AG10803 (cell line): ENCODE measurements around the gene PPP2R2D.

Experiments
- DNase-seq: peaks from one replicate; pipeline ENCODE4 v3.0.0; 2010; ENCODE audit warnings: low read depth
- H3K4me3 ChIP-seq: 2 replicates; pipeline ENCODE4 v1.5.1; 2011; ENCODE audit warnings: mild to moderate bottlenecking, low read length, control low read depth
- CTCF ChIP-seq: conservative IDR thresholded peaks from 2 replicates; pipeline ENCODE4 v1.5.1; 2011; ENCODE audit warnings: mild to moderate bottlenecking, low read length, control low read depth, inconsistent platforms

Gene PPP2R2D

GRCh38 chr10:131860311-131860710 is 40.5 kb upstream of the PPP2R2D start:
- TF ChIP-seq CTCF = no peak
- DNase-seq = no peak
- H3K4me3 ChIP-seq = no peak overlapping the region

- no peak for TF ChIP-seq CTCF
- no peak overlapping the region for H3K4me3 ChIP-seq
- DNase-seq = no peak
These were observed 39.9 kb upstream of the PPP2R2D start for GRCh38 chr10:131860806-131861440.

GRCh38 chr10:131862548-131862947 is 38.3 kb upstream of the PPP2R2D start:
- TF ChIP-seq CTCF = no peak
- H3K4me3 ChIP-seq = no peak overlapping the region
- no peak for DNase-seq

- TF ChIP-seq CTCF = no peak
- no peak for DNase-seq
- no peak overlapping the region for H3K4me3 ChIP-seq
These were observed 35.4 kb upstream of the PPP2R2D start for GRCh38 chr10:131865223-131865917.

- no peak for DNase-seq
- no peak overlapping the region for H3K4me3 ChIP-seq
- no peak for TF ChIP-seq CTCF
These were observed 34.1 kb upstream of the PPP2R2D start for GRCh38 chr10:131866673-131867072.

GRCh38 chr10:131868436-131868835 is 32.4 kb upstream of the PPP2R2D start:
- no peak overlapping the region for H3K4me3 ChIP-seq
- DNase-seq = no peak
- no peak for TF ChIP-seq CTCF

- no peak for TF ChIP-seq CTCF
- no peak for DNase-seq
- no peak overlapping the region for H3K4me3 ChIP-seq
These were observed 31.5 kb upstream of the PPP2R2D start for GRCh38 chr10:131869344-131869743.
